HEK293 (cell line): ENCODE measurements around the gene NFKBIA.

Experiments used
- ELK4 ChIP-seq: IDR thresholded peaks from 2 replicates; pipeline ENCODE4 v1.6.1; 2011; ENCODE audit warnings: mild to moderate bottlenecking, low read depth, low read length, borderline replicate concordance
- PRDM6 ChIP-seq: fragments of 450-650 bp; formaldehyde crosslinking; IDR thresholded peaks from 2 replicates; pipeline ENCODE4 v1.5.1; 2017; ENCODE audit warnings: missing biosample characterization, missing genetic modification characterization
- TCF7L2 ChIP-seq: IDR thresholded peaks from 2 replicates; pipeline ENCODE4 v1.6.1; 2011; ENCODE audit warnings: low read depth, mild to moderate bottlenecking, inconsistent platforms, low read length, moderate library complexity, borderline replicate concordance
- ZNF132 ChIP-seq: fragments of 450-650 bp; formaldehyde crosslinking; IDR thresholded peaks from 2 replicates; pipeline ENCODE4 v1.5.1; 2017; ENCODE audit warnings: missing biosample characterization, missing genetic modification characterization, borderline replicate concordance
- ZNF23 ChIP-seq: fragments of 450-650 bp; formaldehyde crosslinking; IDR thresholded peaks from 2 replicates; pipeline ENCODE4 v1.5.1; 2016; ENCODE audit warnings: missing biosample characterization, missing genetic modification characterization, borderline replicate concordance
- ZNF571 ChIP-seq: fragments of 450-650 bp; formaldehyde crosslinking; IDR thresholded peaks from 2 replicates; pipeline ENCODE4 v1.5.0; 2017; ENCODE audit warnings: missing biosample characterization, missing genetic modification characterization
- ZNF777 ChIP-seq: fragments of 450-650 bp; formaldehyde crosslinking; IDR thresholded peaks from 2 replicates; pipeline ENCODE4 v1.5.1; 2017; ENCODE audit warnings: missing biosample characterization, missing genetic modification characterization, borderline replicate concordance
- ZSCAN23 ChIP-seq: fragments of 450-650 bp; formaldehyde crosslinking; IDR thresholded peaks from 2 replicates; pipeline ENCODE4 v1.5.1; 2016; ENCODE audit warnings: missing biosample characterization, missing genetic modification characterization
- TF ChIP-seq, protein P1 (sequence below): fragments of 450-650 bp; formaldehyde crosslinking; IDR thresholded peaks from 2 replicates; pipeline ENCODE4 v1.5.1; 2016; ENCODE audit warnings: missing biosample characterization, missing genetic modification characterization

DNA sequence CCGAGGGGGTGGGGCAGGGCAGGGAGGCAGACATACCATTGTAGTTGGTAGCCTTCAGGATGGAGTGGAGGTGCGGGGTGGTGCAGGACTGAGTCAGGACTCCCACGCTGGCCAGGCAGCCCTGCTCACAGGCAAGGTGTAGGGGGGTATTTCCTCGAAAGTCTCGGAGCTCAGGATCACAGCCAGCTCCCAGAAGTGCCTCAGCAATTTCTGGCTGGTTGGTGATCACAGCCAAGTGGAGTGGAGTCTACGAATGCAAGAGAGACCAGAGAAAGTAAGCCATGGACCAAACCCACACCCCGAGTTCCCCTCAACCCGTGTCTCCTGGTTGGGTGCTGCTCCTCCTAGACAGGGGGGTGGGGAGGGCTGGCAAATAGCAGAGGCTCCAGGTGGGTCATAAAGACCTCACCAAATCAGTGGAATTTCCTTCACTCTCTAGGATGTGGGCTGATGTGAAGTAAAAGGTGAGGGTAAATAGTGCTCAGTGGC lies 1.4 kb downstream of the NFKBIA start:
- TF ChIP-seq ELK4: no peak
- no peak for TF ChIP-seq ZNF23 (tag by site-specific recombination)
- no peak for TF ChIP-seq TCF7L2
- TF ChIP-seq, protein P1, sequence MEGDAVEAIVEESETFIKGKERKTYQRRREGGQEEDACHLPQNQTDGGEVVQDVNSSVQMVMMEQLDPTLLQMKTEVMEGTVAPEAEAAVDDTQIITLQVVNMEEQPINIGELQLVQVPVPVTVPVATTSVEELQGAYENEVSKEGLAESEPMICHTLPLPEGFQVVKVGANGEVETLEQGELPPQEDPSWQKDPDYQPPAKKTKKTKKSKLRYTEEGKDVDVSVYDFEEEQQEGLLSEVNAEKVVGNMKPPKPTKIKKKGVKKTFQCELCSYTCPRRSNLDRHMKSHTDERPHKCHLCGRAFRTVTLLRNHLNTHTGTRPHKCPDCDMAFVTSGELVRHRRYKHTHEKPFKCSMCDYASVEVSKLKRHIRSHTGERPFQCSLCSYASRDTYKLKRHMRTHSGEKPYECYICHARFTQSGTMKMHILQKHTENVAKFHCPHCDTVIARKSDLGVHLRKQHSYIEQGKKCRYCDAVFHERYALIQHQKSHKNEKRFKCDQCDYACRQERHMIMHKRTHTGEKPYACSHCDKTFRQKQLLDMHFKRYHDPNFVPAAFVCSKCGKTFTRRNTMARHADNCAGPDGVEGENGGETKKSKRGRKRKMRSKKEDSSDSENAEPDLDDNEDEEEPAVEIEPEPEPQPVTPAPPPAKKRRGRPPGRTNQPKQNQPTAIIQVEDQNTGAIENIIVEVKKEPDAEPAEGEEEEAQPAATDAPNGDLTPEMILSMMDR (tag by site-specific recombination): no peak
- no peak for TF ChIP-seq PRDM6
- no peak for TF ChIP-seq ZNF777 (tag by site-specific recombination)
- no peak for TF ChIP-seq ZNF132 (tag by site-specific recombination)
- TF ChIP-seq ZNF571 (tag by site-specific recombination): no peak
- no peak for TF ChIP-seq ZSCAN23 (tag by site-specific recombination)
